ENCODE measurements around the gene LILRB5. TPM values are rescaled to one million over a fixed set of nuclear protein-coding genes. Genes with fewer than 3 reads are reported as not detected.
A peak's percentile ranks its signal among the peaks of the same experiment; 100 is the strongest.

Gene LILRB5
- polyA plus RNA-seq, 1 experiment, result not detected

- ChIA-PET CTCF (interaction anchor here (0.5 to 3.1 kb wide), 9 partner anchors 9 to 101 kb away, joined by 3 to 9 read pairs (median 3); partner anchors contain the start of gene LILRB5), POLR2A (no interaction called here)
- H3K36me3 ChIP-seq (ENCODE audit: control insufficient read depth, insufficient read depth, low read length), result no peaks in the 10 kb centered on the region
- H3K4me3 ChIP-seq (ENCODE audit: low read depth, low read length), result no peak overlapping the region
- peak; percentile 74 for TF ChIP-seq CTCF (IDR thresholded peaks at IDR 0.05; ENCODE audit: insufficient read depth, low read depth, low read length)
- DNase-seq (ENCODE audit: low read depth), result no peak
- no peaks in the 10 kb centered on the region for H3K27me3 ChIP-seq (ENCODE audit: control insufficient read depth, insufficient read depth, low read length)
Observed at GRCh38 chr19:54266133-54266532, 9.1 kb upstream of the LILRB5 start.

DNA sequence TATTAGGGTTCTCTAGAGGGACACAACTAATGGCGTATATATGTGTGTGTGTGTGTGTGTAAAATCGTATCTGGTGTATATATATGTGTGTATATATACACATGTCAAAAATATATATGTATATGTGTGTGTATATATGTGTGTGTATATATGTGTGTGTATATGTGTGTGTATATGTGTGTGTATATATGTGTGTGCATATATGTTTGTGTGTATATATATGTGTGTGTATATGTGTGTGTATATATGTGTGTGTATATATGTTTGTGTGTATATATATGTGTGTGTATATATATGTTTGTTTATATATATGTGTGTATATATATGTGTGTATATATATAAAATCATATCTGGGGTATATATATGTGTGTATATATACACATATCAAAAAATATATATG is 5.4 kb upstream of the LILRB5 start:
- CTCF ChIA-PET, result no interaction called here
- POLR2A ChIA-PET, result no interaction called here
- no peaks in the 10 kb centered on the region for H3K36me3 ChIP-seq (ENCODE audit: control insufficient read depth, insufficient read depth, low read length)
- no peaks in the 10 kb centered on the region for H3K27me3 ChIP-seq (ENCODE audit: control insufficient read depth, insufficient read depth, low read length)
- no peak for DNase-seq (ENCODE audit: low read depth)
- no peak overlapping the region for H3K4me3 ChIP-seq (ENCODE audit: low read depth, low read length)
- no peak for TF ChIP-seq CTCF (IDR thresholded peaks at IDR 0.05; ENCODE audit: insufficient read depth, low read depth, low read length)

GRCh38 chr19:54262066-54262465 is 5.0 kb upstream of the LILRB5 start:
- Histone ChIP-seq H3K36me3 (ENCODE audit: control insufficient read depth, insufficient read depth, low read length) (no peaks in the 10 kb centered on the region), H3K27me3 (ENCODE audit: control insufficient read depth, insufficient read depth, low read length) (no peaks in the 10 kb centered on the region; the same call in 1 of the 2 replicates), H3K4me3 (ENCODE audit: low read depth, low read length) (no peak overlapping the region)
- POLR2A ChIA-PET, result no interaction called here
- DNase-seq (ENCODE audit: low read depth), result no peak
- CTCF ChIA-PET, result no interaction called here
- no peak for TF ChIP-seq CTCF (IDR thresholded peaks at IDR 0.05; ENCODE audit: insufficient read depth, low read depth, low read length)

DNA sequence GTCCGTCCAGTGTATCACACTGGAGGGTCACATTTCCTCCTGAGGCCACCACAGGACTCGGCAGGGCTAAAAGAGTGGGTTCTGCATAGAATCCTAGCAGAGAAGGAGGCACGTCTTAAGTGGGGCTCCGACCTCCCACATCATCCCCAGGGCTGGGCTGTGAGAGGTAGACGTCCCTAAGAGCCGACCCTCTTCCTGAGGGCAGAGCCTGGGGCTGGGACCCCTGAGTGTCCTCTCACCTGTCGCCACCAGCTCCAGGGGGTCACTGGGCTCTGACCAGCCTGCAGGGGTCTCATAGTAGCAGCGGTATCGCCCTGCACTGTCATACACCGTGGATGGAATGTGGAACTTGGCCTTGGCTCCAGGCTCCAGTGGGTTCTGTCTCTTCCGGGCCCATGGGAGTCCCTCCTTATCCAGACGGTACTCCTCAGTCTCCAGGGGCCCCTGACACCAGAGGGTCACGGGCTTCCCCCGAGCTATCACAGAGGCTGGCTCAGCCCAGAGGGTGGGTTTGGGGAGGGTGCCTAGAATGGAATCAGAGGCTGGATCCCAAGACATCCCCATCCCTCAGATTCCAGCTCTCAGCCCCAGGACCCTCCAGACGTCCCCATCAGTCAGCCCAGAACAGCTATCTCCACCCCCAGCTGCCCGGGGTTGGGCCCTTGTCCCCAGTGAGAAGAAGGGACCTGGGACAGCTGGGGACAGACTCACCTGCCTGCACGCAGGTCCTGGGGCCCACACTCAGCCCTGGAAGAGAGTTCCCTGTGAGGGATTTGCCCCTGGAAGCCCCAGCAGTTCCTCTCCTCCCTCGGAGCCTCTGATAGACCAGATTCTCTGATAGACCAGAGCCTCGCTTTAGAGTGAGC is 590 bp downstream of the LILRB5 start:
- peaks cover 8% of the 10 kb centered on the region for H3K27me3 ChIP-seq (ENCODE audit: control insufficient read depth, insufficient read depth, low read length)
- no peak for TF ChIP-seq CTCF (IDR thresholded peaks at IDR 0.05; ENCODE audit: insufficient read depth, low read depth, low read length)
- POLR2A ChIA-PET, result no interaction called here

DNA sequence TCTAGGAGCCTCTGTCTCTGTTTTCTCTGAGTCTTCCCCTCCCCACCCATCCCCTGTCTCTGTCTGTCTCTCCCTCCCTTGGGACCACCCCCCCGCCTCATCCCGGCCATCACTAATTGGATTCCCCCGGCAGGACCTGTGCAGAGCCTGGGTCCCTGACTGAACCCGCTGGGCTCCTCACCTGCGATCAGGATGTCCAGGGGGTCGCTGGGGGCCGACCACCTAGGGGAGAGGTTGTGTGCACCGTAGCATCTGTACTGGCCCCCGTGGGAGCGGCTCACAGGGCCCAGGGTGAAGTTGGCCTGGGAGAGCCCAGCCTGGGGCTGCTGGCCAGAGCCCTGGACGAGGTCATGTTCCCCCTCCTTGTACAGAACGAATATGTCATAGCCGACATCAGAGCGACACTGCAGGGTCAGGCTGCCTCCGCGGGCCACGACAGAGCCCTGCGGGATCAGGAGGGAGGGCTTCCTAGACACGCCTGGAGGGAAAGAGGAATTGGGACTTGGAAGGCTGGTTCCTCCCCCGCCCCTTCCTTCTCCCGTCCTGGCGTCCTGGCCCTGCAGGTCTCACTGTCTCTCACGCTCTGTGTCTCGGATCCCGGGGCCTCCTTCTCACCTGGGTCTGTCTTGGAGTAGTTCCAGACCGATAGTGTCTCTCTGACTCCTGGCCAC is 1.8 kb downstream of the LILRB5 start:
- no peak for DNase-seq (ENCODE audit: low read depth)
- no peak for TF ChIP-seq CTCF (IDR thresholded peaks at IDR 0.05; ENCODE audit: insufficient read depth, low read depth, low read length)
- Histone ChIP-seq H3K4me3 (ENCODE audit: low read depth, low read length) (no peak overlapping the region), H3K27me3 (ENCODE audit: control insufficient read depth, insufficient read depth, low read length) (peaks cover 8% of the 10 kb centered on the region), H3K36me3 (ENCODE audit: control insufficient read depth, insufficient read depth, low read length) (no peaks in the 10 kb centered on the region)
- POLR2A ChIA-PET, result no interaction called here
- CTCF ChIA-PET, result no interaction called here

More for the DNA sequence above, 590 bp downstream of the LILRB5 start:
- no peak overlapping the region for H3K4me3 ChIP-seq (ENCODE audit: low read depth, low read length)
- CTCF ChIA-PET, result interaction anchor here (1.5 to 2.2 kb wide), 2 partner anchors 10 to 13 kb away, joined by 4 to 8 read pairs; no protein-coding TSS in a partner anchor
- no peak for DNase-seq (ENCODE audit: low read depth)
- no peaks in the 10 kb centered on the region for H3K36me3 ChIP-seq (ENCODE audit: control insufficient read depth, insufficient read depth, low read length)
